Activated CD8-positive, alpha-beta memory T cell treated with anti-CD3 and anti-CD28 coated beads for 1 hour (primary cell): ENCODE measurements around the gene SPRYD3.
"Not testable (repeated sequence)": the region's sequence is repeated elsewhere in the genome, so short reads cannot be mapped to it uniquely, and the experiment has no call there.

Source experiments
- DNase-seq, 2 donors: peaks; one replicate each; pipeline ENCODE4 v3.0.0-alpha.2; 2020; ENCODE audit warnings: low read depth in 1 of 2; ENCODE audit errors: extremely low read depth in 1 of 2

Gene SPRYD3

GRCh38 chr12:53036802-53037201 is 42.4 kb downstream of the SPRYD3 start:
- no peak for DNase-seq

- no peak for DNase-seq
These were observed 44.7 kb downstream of the SPRYD3 start for GRCh38 chr12:53034459-53034858.

DNA sequence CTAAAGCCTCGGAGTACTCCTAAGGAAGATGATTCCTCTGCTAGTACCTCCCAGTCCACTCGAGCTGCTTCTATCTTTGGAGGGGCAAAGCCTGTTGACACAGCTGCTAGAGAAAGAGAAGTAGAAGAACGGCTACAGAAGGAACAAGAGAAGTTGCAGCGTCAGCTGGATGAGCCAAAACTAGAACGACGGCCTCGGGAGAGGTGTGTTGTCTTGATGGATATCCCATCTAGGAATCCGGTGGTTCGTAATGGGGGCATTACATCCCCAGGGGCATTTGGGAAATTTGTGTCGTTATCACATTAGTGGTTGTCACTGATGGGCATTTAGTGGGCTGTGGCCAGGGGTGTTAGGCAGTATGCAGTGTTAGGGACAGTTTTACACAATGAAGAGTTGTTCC is 45.4 kb downstream of the SPRYD3 start:
- DNase-seq, result not testable (repeated sequence)

- no peak for DNase-seq
These were observed 47.6 kb downstream of the SPRYD3 start for GRCh38 chr12:53031616-53032015.

- not testable (repeated sequence) for DNase-seq
These were observed 52.2 kb downstream of the SPRYD3 start for GRCh38 chr12:53027014-53027413.

DNA sequence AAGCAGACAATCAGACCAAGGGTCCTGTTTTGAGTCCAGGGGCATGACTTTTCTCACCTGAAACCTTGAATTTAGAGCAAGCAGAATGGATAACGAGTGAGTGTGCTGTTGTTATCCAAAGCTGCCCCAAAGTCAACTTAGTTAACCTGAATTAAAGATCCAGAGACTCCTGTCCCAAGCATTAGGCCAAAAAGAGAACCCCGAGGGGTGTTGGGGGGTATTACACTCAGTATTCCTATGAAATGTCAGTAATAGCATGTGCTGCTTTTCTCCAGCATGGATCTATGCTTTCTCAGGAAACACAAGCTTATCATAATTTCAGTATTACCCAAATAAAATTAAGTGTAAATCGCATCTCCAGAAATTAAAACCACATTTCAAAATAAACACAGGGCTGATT is 53.9 kb downstream of the SPRYD3 start:
- DNase-seq, result no peak

GRCh38 chr12:53014709-53015108 is 64.5 kb downstream of the SPRYD3 start:
- DNase-seq, result no peak
